ENCODE data around the gene ACTN1.
A peak's percentile ranks its signal among the peaks of the same experiment; 100 is the strongest.

Gene ACTN1

GRCh38 chr14:68968051-68968450 lies 11.1 kb downstream of the ACTN1 start:
- no peak for DNase-seq

DNA sequence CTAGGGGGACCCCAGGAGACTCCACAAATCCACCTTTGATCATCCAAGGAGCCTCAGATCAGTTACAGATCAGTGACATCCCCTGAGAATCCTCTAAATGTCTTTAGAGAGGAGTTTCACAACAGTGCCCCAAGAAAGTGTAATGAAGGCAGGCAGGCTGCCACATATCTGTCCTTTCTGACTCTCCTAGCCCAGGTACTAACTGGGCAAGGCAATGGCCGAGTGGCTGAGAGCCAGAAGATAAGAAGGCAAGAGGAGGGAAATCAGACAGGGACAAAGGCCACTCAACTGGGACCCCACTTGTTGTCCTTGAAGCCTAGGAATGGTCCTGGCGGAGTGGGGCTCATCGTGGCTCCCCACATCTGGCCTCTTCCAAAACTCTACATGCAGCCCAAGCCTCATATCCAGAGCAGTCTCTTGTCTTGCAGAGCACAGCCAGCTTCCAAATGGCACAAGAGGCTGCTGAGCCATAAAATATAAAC lies 11.6 kb downstream of the ACTN1 start:
- DNase-seq, result no peak

DNA sequence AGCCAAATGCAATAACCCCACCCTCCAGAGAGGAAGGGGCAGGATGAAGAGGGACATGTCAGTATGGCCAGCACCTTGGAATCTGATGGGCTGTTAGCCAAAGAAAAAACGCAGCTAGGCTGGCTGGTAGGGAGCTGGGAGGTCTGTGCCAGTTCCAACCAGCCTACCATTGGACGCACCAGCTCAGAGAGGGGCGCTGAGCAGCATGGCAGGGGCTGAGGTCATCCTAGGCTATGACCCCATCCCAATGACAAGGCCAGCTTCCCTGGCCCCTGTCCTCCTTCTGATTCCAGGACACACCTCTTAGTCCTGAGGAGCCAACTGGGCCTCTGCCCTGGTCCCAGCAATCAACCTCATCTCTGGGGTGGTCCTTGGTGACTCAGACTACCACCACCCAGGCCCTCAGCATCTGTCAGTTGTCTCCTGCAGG lies 12.2 kb downstream of the ACTN1 start:
- no peak for DNase-seq

DNA sequence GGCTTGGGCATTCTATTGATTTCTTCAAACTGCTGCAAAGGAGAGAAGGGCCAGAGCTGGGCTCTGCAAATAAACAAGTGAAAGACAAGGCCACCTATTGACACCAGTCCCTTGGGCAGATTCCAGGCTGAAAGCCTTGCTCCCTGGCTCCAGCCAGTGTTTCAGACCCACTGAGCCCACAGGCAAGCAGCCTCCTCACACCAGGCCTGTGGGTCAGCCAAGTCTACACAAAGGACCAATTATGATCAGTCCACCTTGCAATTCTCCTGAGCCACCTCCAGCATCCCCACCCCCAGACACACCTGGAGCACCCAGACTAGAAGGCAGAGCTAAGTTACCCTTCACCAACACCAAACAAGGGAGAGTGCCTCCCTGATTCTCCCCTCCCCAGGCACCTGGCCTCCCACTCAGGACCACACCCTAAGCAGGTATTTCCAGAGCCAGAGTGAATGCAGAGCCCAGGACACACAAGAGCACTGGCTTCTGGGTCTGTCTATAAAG lies 13.8 kb downstream of the ACTN1 start:
- DNase-seq, result no peak

DNA sequence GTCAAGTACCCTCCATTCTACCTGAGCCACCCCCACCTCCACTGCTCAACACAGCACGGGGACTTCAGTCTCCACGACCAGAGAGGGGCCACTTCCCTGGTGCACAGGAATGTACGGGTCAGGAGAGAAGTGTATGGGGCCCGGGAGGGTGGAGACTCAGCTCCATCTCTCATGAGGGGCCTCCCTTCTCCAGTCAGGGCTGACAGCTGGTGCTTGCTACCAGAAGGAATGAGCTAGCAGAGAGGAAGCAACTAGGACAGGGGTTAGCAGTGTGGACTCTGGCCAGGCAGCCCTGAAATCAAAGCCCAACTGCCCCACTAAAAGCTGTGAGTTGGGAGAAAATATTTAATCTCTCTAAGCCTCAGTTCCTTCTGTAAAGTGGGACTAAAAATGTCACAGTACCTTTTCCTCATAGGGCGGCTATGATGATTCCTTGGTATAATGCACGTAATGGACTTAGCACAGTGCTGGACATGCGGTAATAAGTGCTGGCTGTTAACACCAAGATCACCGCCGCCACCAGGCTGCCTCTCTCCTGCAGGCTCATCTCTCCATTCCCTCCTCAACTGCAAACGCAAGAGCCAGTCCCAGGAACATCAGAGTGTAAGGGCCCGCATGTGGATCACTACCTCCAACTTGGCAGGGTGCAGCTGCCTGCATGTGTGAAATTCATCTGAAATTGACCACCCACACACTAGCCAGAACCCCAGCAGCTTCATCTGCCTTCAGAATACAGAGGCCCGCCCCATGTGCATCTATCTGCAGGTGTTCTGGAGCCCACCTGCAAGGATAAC lies 14.6 kb downstream of the ACTN1 start:
- no peak for DNase-seq

- no peak for DNase-seq
Observed at GRCh38 chr14:68962681-68963080, 16.4 kb downstream of the ACTN1 start.

- peak; percentile 47 for DNase-seq
Observed at GRCh38 chr14:68961781-68962584, 17.1 kb downstream of the ACTN1 start.

- no peak for DNase-seq
Observed at GRCh38 chr14:68961361-68961760, 17.7 kb downstream of the ACTN1 start.

- no peak for DNase-seq
Observed at GRCh38 chr14:68960123-68960522, 19.0 kb downstream of the ACTN1 start.

GRCh38 chr14:68959035-68959434 lies 20.1 kb downstream of the ACTN1 start:
- DNase-seq, result no peak

DNA sequence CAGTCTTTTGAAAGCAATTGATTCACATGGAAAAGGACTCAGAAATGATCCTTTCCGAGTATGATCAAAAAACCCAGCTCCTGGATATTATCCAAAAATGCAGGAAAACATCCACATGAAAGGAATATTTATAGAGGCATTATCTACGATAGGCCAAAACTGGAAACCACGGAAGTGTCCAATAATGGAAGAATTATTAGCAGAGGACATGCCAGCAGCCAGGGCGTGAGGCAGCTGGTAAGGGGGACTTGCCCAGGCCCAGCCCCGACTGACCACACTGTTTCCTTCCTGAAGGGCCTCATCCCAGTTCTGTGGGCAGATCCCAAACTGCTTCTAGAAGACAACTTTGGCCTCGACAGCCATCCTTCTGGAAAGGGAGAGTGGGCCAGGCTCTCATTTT lies 20.5 kb downstream of the ACTN1 start:
- no peak for DNase-seq

DNA sequence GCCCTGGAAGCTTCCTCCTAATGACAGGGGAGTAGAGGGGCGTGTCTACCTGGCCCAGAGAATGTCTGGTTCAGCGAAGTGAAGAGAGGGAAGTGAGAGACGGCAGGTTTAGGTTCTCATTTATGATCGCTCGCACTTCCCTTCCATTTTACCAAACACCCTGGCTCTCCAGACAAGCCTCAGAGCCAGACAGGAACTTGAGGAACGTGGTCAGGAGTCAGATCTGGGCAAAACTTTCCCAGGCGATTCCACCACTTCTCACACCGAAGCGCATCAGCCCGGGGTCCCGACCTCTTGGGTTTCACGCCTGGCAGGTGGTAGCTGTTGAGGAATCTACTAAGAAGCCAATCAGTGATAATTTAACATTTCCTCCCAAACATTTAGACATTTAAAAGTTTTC lies 21.3 kb downstream of the ACTN1 start:
- no peak for DNase-seq

DNA sequence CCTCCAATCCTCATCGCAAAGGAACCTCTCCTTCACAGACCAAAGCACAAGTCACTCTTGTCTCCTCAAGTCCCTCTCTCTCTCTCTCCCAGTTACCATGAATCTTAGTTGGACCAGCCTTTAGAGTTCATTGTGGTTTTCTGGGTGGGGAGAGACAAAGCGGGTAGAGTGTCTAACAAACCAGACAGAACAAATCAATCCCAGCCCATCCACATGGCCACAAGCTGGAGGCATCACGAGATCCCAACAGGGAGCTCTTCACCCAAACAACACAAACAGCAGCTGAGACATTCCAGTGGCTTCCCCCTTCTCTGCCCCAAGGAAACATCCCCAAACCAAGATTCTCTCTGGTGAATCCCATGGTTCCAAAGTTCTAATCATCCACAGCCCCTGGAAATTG lies 22.4 kb downstream of the ACTN1 start:
- no peak for DNase-seq

DNA sequence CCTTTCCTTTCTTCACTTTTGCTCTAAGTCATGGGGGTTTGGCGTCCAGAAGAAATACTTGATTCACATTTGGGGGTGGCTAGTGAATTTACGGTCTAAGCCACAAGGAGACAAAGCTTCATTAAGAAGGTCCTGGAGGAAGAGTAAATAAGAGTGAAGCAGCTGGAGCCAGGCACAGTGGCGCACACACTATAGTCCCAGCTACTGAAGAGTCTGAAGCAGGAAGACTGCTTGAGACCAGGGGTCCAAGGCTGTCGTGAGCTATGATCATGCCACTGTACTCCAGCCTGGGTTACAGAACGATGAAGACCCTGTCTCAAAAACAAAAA lies 23.3 kb downstream of the ACTN1 start:
- DNase-seq, result no peak

DNA sequence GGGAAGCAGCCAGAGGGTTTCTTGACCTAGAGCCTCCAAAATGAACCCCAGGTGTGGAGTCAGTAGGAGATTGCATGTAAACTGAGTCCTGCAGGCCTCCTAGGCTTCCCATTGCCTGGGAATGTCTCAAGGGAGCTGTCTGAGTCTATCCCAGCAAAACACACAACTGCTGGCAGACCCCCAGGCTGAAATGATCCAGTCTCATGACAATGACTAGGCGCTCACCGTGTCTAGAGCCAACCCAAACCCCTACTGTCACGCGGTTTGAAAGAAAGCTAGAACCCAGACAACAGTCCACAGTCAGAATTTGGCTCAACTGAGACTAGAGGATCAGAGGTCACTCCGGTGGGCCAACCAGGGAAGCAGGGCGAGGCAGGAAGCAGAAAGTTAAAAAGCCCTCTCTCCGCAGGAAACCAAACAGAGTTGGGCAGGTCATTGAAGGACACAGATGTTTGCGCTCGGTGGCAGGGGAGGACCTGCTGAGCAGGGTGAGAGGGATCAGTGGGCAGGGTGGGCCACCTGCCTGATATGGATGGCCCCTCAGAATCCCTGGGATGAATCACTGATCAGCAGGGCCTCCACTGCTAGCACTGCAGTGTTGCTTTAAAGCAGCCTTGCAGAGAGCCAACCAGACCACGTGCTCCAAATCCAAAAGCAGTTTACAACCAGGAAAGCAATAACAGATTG lies 23.8 kb downstream of the ACTN1 start:
- peak; percentile 55 for DNase-seq

DNA sequence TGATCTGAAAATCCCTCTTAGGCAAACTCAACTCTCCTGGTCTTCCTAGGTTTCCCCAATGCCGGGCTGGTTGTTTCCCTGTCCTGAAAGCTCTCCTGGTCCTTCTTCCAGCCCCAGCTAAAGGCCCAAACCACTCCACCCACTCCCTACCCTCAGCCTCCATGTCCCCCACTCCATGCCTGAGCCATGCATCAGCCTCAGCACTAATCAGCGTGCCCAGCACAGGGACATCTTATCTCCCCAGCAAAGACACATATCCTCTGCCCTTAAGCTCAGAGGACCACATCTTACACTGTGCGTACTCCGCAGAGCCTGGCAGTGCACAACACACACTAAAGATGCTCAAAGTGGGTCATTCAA lies 25.9 kb downstream of the ACTN1 start:
- DNase-seq, result no peak

GRCh38 chr14:68952531-68953195 lies 26.4 kb downstream of the ACTN1 start:
- DNase-seq, result no peak

DNA sequence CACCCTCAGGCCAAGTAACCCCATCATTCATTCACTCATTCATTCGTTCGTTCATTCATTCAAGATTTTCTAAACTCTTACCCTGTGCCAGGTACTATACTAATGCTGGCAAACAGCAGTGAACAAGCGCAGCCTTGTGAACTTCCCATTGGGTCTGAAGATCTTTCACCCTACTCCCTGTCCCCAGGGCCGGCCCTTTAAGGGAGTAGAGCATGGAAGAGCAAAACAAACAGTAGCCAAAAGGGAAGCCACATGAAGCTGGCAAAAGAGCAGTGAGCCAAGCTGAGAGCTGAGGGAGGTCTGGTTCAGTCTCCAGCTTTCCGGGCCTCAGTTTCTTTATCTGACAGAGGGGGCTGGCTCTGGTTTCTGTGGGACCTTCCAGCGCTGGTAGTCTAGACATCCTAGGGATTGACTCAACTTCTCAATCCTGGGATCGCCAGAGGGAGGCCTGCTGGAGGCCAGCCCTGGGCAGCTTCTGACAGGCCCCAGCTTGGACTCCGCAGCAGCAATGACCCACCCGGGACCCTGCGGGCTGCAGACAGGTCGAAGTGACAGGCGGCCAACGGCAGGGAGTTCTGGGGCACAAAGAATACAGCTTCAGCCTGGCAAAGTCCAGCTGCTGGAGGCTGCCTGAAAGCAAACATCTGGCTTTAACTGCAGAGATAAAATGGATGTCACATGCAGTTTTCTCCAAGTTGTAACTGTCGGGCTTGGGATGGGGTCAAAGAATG lies 27.1 kb downstream of the ACTN1 start:
- no peak for DNase-seq

- no peak for DNase-seq
Observed at GRCh38 chr14:68951035-68951797, 27.9 kb downstream of the ACTN1 start.

- no peak for DNase-seq
Observed at GRCh38 chr14:68950111-68950510, 29.0 kb downstream of the ACTN1 start.

- DNase-seq, result no peak
Observed at GRCh38 chr14:68949601-68949965, 29.5 kb downstream of the ACTN1 start.
